DMS153 treated with DMSO at 0.1 percent for 48 hours (cell line): ENCODE measurements around the gene CAPZB.

Experiments used
- DNase-seq: peaks from one replicate; lab custom pipeline; 2025; ENCODE audit not compliant: unreplicated experiment; lab: John Stamatoyannopoulos, UW

Gene CAPZB

DNA sequence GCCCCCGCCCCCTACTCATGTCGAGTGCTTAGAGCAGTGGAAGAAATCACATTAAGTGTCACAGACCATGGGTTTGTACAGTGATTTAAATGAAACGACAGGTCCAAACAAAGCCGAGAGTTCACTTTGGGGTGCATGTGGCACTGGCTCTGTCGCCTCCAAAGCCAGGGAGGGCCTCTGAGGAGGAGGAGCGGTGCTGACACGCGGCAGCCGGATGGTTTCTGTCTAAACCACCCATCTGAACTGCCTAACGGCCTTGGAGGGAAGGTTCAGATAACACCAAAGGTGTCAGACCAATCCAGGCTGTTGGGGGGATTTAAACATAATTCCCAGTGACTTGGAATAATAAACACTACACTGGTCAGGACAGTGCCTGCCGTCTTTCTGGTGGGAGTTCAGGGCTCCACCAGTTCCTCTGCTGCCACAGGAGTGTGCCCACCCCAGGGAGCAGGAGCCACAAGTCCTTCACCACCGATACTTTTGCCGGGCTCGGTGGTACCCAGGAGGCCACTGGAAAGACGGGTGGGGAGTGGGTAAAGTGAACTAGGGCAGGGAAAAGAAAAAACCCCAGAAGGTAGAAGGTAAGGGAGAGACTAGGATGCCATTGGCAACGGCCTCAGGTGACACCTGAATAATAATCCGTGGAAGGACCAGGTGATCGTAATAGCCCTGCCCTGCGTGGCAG is 95.0 kb downstream of the CAPZB start:
- DNase-seq: no peak

GRCh38 chr1:19388980-19389379 is 96.4 kb downstream of the CAPZB start:
- DNase-seq: no peak

GRCh38 chr1:19387045-19387467 is 98.3 kb downstream of the CAPZB start:
- no peak for DNase-seq

- no peak for DNase-seq
Observed at GRCh38 chr1:19385869-19386591, 99.3 kb downstream of the CAPZB start.

- no peak for DNase-seq
Observed at GRCh38 chr1:19385221-19385620, 100.1 kb downstream of the CAPZB start.

DNA sequence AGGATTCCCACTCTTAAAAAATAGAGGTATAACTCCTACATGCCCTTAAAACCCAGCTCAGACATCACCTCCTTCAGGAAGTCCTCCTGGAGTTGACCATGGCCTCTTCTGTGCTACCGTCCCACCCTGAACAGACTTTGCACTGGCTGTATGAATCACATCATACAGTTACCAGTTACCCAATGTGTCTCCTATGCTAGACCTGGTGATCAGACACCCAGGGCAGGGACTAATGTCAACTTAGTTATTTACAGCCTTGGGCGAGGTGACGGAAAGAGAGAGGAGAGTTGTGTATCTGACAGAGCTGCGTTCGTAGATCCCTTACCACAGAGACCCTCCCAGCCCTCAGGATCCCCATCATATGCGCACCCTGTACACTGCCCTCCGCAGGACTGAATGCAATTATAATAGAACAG is 100.6 kb downstream of the CAPZB start:
- no peak for DNase-seq

DNA sequence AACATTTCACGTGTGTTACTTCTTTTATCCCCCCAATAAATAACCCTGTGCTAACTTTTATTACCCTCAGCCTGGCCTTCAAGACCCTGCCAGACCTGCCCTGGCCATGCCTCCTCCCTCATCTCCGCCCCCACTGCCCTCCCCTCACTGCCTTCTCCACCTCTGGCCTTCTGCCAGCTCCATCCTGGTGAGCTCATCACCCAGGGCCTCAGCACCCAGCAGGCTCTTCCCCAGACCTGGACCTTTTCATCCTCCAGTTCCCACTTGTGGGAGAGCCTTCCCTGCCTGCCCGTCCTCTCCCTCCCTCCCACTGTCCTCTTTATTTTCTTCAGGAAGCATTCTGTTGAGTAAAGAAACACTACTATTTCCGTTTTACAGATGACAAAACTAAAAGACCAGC is 101.2 kb downstream of the CAPZB start:
- peak; percentile 5 for DNase-seq

- no peak for DNase-seq
Observed at GRCh38 chr1:19382222-19382621, 103.1 kb downstream of the CAPZB start.

GRCh38 chr1:19381261-19381660 is 104.1 kb downstream of the CAPZB start:
- DNase-seq: no peak

- no peak for DNase-seq
Observed at GRCh38 chr1:19377812-19378718, 107.3 kb downstream of the CAPZB start.

- no peak for DNase-seq
Observed at GRCh38 chr1:19376428-19377372, 108.6 kb downstream of the CAPZB start.

DNA sequence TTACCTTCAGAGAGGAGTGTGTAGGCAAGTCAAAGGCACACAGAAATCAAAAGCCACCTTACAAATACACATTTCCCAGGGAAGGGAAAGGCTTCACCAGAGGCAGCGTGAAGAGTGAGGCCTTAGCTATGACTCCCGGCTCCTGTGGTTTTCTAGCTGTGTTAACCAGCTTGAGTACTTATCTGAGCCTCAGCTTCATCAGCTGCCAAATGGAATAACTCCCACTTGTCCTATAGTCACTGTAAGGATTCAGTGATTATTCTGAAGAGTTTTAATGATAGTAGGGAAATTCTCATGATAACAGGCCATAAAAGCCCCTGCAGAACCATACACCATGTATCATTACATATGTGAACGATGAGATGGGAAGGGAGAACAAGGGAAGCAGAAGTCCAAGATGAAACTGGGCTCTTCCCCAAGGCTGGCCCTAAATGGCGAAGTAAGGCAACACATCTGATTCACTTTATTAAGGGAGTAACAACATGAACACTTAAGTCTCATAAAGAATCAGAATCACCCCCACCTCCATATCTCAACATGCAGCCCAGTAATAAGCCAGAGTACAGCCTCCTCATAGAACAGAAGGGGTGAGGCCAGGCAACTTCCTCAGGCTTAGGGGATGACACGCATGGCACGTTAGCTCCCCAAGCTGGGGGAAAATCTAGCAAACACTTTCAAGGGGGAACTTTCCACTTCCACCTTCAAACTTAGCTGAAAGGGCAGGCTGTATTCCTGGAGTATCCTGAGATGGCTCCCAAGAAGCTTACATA is 109.5 kb downstream of the CAPZB start:
- DNase-seq: no peak

- DNase-seq: no peak
Observed at GRCh38 chr1:19374926-19375325, 110.4 kb downstream of the CAPZB start.

- DNase-seq: no peak
Observed at GRCh38 chr1:19374083-19374801, 111.1 kb downstream of the CAPZB start.

DNA sequence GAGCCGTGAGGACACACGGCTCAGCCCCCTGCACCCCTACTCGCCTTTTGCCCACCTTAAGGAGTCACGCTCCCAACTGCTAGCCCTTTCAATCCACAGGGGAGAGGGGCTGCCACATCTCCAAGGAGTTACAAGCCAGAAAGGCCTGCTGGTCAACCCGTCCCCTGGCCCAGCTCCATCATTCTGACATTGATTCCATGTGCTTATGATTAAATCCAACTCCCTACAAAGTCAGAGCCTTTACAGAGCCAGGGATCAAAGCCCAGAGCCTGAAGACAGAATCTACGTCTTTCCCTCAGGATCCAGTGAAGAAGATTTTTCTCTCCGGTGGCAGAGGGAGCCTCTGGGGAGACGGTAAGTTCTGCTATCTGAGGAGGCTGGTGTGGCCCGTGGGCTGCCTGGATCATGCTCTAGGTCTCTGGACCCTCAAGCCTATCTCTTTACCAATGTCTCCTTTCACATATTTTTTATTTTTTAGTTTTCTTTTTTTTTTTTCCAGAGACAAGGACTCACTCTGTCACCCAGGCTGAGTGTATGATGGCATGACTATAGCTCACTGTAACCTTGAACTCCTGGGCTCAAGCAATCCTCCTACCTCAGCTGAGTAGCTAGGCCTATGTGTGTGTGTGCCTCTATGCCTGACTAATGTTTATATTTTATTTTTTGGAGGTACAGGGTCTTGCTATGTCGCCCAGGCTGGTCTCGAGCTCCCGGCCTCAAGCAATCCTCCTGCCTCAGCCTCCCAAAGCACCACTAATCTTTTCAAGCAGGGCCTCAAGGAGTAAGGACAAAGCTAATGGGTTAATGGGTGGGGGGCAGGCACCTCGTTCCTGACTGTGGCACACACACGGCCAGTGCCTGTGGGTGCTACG is 111.9 kb downstream of the CAPZB start:
- DNase-seq: no peak

DNA sequence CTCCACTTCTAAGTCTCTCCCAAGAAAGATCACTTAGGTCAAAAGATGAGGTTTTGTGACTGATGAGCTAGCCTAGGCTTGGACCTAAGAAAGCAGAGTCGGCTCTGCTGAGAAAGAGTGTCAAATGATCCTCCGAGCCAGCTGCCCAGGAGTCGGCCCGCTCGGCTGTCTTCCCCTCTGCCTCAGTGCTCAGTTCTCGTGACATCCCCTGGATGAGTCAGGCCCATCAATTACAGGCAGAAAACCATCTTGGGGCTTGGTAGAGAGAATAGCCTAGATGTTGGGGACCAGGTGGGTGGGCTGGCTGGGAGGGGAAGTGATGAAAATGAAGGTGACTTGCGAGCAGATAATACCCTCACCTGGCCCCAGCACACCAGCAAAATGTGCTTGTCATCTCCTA is 112.7 kb downstream of the CAPZB start:
- DNase-seq: no peak

- DNase-seq: no peak
Observed at GRCh38 chr1:19372136-19372514, 113.2 kb downstream of the CAPZB start.
